Chondrocyte (in vitro differentiated cells): ENCODE data around the gene GGCT. TPM values are rescaled to one million over a fixed set of nuclear protein-coding genes. Genes with fewer than 3 reads are reported as not detected.
"Not testable (repeated sequence)": the region's sequence is repeated elsewhere in the genome, so short reads cannot be mapped to it uniquely, and the experiment has no call there.

Source experiments
- DNase-seq: peaks from one replicate; pipeline ENCODE4 v3.0.0; 2021; ENCODE audit warnings: mixed read lengths, low spot score
- H3K27ac Mint-ChIP-seq: one replicate; pipeline ENCODE4 v1.8.0; 2021; ENCODE audit warnings: mild to moderate bottlenecking, moderate library complexity, mixed read lengths; ENCODE audit not compliant: unreplicated experiment
- H3K27me3 Mint-ChIP-seq: 2 replicates; pipeline ENCODE4 v1.8.0; 2021; ENCODE audit warnings: low read depth, mixed read lengths
- H3K36me3 Mint-ChIP-seq: 2 replicates; pipeline ENCODE4 v1.8.0; 2021; ENCODE audit warnings: low read depth, mixed read lengths
- H3K4me1 Mint-ChIP-seq: 2 replicates; pipeline ENCODE4 v1.8.0; 2021; ENCODE audit warnings: low read depth, mild to moderate bottlenecking, mixed read lengths
- H3K4me3 Mint-ChIP-seq: one replicate; pipeline ENCODE4 v1.8.0; 2021; ENCODE audit warnings: mild to moderate bottlenecking, moderate library complexity, mixed read lengths; ENCODE audit not compliant: unreplicated experiment
- H3K9me3 Mint-ChIP-seq: 2 replicates; pipeline ENCODE4 v1.8.0; 2021; ENCODE audit warnings: low read depth, mixed read lengths
- total RNA-seq: library from RNA; stranded (reverse); gene quantifications from 3 replicates; pipeline ENCODE4 v1.2.1, GENCODE V29; 2021
- TF ChIP-seq, protein P1 (sequence below): fragments of 200-600 bp; sonication (generic); IDR thresholded peaks from 2 replicates; pipeline ENCODE4 v1.5.0; 2021; ENCODE audit warnings: antibody characterized with exemption, mild to moderate bottlenecking, moderate library complexity

GGCT gene
- total RNA-seq, 1 donor from 2014 or later: 24.4 TPM

DNA sequence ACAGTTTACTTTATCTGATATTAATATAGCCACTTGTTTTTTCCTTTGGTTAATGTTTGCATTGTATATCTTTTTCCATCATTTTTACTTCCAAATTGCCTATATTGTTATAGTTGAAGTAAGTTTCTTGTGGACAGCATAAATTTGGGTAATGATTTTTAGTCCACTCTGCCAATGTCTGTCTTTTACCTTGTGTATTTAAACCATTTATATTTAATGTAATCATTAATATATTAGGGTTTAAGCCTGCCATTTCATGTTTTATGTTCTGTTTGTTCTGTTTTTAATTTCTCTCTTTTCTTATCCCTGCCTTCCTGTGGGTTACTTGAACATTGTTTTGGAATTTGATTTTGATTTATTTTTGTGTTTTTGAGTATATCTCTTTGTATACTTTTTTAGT, 13.2 kb downstream of the GGCT start:
- Mint-ChIP-seq H3K9me3 (peaks cover 29% of the 10 kb centered on the region), H3K4me3 (no peak overlapping the region), H3K27ac (no peak overlapping the region), H3K4me1 (no peaks in the 10 kb centered on the region), H3K36me3 (peaks cover 9% of the 10 kb centered on the region), H3K27me3 (no peaks in the 10 kb centered on the region)
- DNase-seq: no peak
- TF ChIP-seq, protein P1, sequence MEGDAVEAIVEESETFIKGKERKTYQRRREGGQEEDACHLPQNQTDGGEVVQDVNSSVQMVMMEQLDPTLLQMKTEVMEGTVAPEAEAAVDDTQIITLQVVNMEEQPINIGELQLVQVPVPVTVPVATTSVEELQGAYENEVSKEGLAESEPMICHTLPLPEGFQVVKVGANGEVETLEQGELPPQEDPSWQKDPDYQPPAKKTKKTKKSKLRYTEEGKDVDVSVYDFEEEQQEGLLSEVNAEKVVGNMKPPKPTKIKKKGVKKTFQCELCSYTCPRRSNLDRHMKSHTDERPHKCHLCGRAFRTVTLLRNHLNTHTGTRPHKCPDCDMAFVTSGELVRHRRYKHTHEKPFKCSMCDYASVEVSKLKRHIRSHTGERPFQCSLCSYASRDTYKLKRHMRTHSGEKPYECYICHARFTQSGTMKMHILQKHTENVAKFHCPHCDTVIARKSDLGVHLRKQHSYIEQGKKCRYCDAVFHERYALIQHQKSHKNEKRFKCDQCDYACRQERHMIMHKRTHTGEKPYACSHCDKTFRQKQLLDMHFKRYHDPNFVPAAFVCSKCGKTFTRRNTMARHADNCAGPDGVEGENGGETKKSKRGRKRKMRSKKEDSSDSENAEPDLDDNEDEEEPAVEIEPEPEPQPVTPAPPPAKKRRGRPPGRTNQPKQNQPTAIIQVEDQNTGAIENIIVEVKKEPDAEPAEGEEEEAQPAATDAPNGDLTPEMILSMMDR: no peak

DNA sequence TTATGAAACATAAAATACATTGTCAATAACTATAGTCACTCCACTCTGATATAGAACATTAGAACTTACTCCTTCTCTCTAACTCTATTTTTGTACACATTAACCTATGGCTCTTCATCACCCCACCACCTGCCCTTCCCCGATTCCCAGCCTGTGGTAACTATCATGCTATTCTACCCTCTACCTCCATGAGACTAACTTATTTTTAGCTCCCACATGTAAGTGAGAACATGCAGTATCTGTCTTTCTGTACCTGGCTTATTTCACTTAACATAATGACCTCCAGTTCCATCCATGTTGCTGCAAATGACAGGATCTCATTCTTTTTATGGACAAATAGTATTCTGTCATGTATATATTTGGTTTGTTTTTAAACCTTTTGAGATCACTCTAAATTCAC, 17.3 kb downstream of the GGCT start:
- Mint-ChIP-seq H3K27ac (no peak overlapping the region), H3K4me3 (no peak overlapping the region), H3K9me3 (peaks cover 19% of the 10 kb centered on the region), H3K27me3 (no peaks in the 10 kb centered on the region), H3K4me1 (no peaks in the 10 kb centered on the region), H3K36me3 (peaks cover 3% of the 10 kb centered on the region)
- no peak for DNase-seq
- TF ChIP-seq, protein P1: no peak

DNA sequence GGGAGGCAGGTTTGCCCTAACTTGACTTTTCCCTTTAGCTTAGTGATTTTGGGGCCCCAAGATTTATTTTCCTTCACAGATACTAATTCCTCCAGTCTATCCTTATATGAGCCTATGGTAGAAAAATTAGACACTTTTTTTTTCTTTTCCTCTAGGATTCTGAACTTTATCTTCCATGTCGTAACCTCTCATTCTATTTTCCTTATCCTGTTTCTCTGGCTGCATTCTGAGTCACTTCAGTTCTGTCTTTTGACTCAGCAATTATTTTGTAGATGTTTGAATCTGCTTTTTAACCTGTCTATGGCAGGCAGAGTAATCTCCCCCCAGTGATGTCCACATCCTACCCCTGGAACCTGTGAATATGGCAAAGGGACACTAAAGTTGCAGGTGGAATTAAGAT, 19.0 kb downstream of the GGCT start:
- no peak overlapping the region for H3K27ac Mint-ChIP-seq
- no peak for DNase-seq
- H3K9me3 Mint-ChIP-seq: peaks cover 3% of the 10 kb centered on the region
- no peaks in the 10 kb centered on the region for H3K27me3 Mint-ChIP-seq
- TF ChIP-seq, protein P1: no peak
- peaks cover 2% of the 10 kb centered on the region for H3K36me3 Mint-ChIP-seq
- H3K4me3 Mint-ChIP-seq: no peak overlapping the region
- no peaks in the 10 kb centered on the region for H3K4me1 Mint-ChIP-seq

DNA sequence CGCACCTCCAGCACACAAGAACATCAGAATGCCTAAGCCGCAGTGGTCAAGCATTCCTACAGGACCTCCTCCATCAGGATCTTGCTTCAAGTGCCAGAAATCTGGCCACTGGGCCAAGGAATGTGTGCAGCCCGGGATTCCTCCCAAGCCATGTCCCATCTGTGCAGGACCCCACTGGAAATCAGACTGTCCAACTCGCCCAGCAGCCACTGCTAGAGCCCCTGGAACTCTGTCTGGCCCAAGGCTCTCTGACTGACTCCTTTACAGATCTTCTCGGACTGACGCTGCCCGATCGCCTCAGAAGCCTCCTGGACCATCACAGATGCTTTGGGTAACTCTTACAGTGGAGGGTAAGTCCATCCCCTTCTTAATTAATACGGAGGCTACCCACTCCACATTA, 23.2 kb downstream of the GGCT start:
- not testable (repeated sequence) for H3K27ac Mint-ChIP-seq, H3K36me3 Mint-ChIP-seq, H3K9me3 Mint-ChIP-seq, DNase-seq, H3K27me3 Mint-ChIP-seq, H3K4me3 Mint-ChIP-seq
- H3K4me1 Mint-ChIP-seq: peaks cover 26% of the 10 kb centered on the region

DNA sequence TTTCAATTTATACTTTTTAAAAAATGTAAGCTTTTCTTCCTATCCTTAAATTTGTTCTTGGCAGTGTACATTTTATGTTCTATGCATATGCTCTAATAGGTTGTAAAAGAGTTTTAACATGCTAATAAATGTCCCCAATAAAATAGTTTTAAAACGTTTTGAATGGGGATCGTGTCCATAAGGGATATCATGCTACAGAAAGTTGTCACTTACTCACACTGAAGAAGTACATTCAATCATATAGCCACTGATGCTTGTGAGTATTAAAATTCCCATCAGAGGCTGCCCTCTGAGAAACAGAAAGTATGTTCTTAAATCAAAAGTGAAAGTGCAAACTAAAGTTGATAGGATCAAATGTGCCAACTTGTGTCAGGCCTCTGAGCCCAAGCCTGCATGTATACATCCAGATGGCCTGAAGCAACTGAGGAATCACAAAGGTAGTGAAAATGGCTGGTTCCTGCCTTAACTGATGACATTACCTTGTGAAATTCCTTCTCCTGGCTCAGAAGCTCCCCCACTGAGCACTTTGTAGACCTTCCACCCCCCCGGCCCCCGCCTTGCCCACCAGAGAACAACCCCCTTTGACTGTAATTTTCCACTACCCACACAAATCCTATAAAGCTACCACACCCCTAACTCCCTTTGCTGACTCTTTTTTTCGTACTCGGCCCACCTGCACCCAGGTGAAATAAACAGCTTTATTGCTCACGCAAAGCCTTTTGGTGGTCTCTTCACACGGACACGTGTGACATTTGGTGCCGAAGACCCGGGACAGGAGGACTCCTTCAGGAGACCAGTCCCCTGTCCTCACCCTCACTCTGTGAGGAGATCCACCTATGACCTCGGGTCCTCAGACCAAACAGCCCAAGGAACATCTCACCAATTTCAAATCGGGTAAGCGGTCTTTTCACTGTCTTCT, 25.2 kb downstream of the GGCT start:
- Mint-ChIP-seq H3K27ac (peak overlapping the region; percentile 68), H3K36me3 (no peaks in the 10 kb centered on the region), H3K9me3 (no peaks in the 10 kb centered on the region), H3K27me3 (no peaks in the 10 kb centered on the region), H3K4me3 (peak overlapping the region; percentile 95), H3K4me1 (peaks cover 43% of the 10 kb centered on the region)
- DNase-seq: no peak
- TF ChIP-seq, protein P1: no peak
